Mucosa of rectum (tissue), 2 donors: Measurements from ENCODE around the gene CALCB.
A peak's percentile ranks its signal among the peaks of the same experiment; 100 is the strongest.

ENCODE experiments used
- H3K27ac ChIP-seq, 2 donors: one replicate each; pipeline ENCODE4 v1.7.0; 2013; ENCODE audit warnings: inconsistent platforms in 2 of 2, low read depth in 2 of 2, low read length in 2 of 2
- H3K27me3 ChIP-seq, 2 donors: one replicate each; pipeline ENCODE4 v1.7.0; 2013; ENCODE audit warnings: low read length in 2 of 2; ENCODE audit not compliant: control insufficient read depth in 2 of 2, insufficient read depth in 2 of 2
- H3K36me3 ChIP-seq, 2 donors: one replicate each; pipeline ENCODE4 v1.7.0; 2013; ENCODE audit warnings: low read length in 2 of 2; ENCODE audit not compliant: control insufficient read depth in 2 of 2, insufficient read depth in 2 of 2
- H3K4me1 ChIP-seq, 2 donors: one replicate each; pipeline ENCODE4 v1.7.0; 2013; ENCODE audit warnings: low read length in 2 of 2, mild to moderate bottlenecking in 1 of 2; ENCODE audit not compliant: control insufficient read depth in 2 of 2, insufficient read depth in 2 of 2
- H3K4me3 ChIP-seq, 2 donors: one replicate each; pipeline ENCODE4 v1.7.0; 2013; ENCODE audit warnings: low read length in 2 of 2
- H3K9ac ChIP-seq, 2 donors: one replicate each; pipeline ENCODE4 v1.7.0; 2013; ENCODE audit warnings: low read length in 2 of 2, low read depth in 1 of 2, mild to moderate bottlenecking in 1 of 2
- H3K9me3 ChIP-seq, 2 donors: one replicate each; pipeline ENCODE4 v1.7.0; 2013; ENCODE audit warnings: low read length in 2 of 2; ENCODE audit not compliant: control insufficient read depth in 2 of 2
- donor health status: healthy.
- donor health status: Normal muscosa, but diverticular disease.

Gene CALCB

GRCh38 chr11:15104166-15104565, 30.8 kb downstream of the CALCB start:
- H3K36me3 ChIP-seq, result no peaks in the 10 kb centered on the region
- H3K4me3 ChIP-seq, result no peak overlapping the region

GRCh38 chr11:15106201-15106965, 33.0 kb downstream of the CALCB start:
- no peak overlapping the region for H3K27ac ChIP-seq
- no peaks in the 10 kb centered on the region for H3K9me3 ChIP-seq
- peaks cover 0 to 2% of the 10 kb centered on the region in 2 donors for H3K27me3 ChIP-seq
- H3K36me3 ChIP-seq, result no peaks in the 10 kb centered on the region
- no peak overlapping the region for H3K4me3 ChIP-seq
- no peaks in the 10 kb centered on the region for H3K4me1 ChIP-seq
- H3K9ac ChIP-seq, result no peak overlapping the region

More at GRCh38 chr11:15104166-15104565, 30.8 kb downstream of the CALCB start:
- Histone ChIP-seq H3K9me3 (no peaks in the 10 kb centered on the region), H3K4me1 (no peaks in the 10 kb centered on the region), H3K27ac (no peak overlapping the region), H3K27me3 (peaks cover 0 to 5% of the 10 kb centered on the region in 2 donors), H3K9ac (no peak overlapping the region)

- no peak overlapping the region for H3K9ac ChIP-seq
- H3K4me3 ChIP-seq, result no peak overlapping the region
- H3K27me3 ChIP-seq, result no peaks in the 10 kb centered on the region
- no peaks in the 10 kb centered on the region for H3K9me3 ChIP-seq
- no peaks in the 10 kb centered on the region for H3K36me3 ChIP-seq
- H3K4me1 ChIP-seq, result no peaks in the 10 kb centered on the region
- no peak overlapping the region for H3K27ac ChIP-seq
Measured at GRCh38 chr11:15107730-15108515, 34.5 kb downstream of the CALCB start.

GRCh38 chr11:15108592-15109130, 35.3 kb downstream of the CALCB start:
- Histone ChIP-seq H3K4me3 (no peak overlapping the region), H3K27me3 (peaks cover 0 to 3% of the 10 kb centered on the region in 2 donors), H3K9ac (no peak overlapping the region), H3K9me3 (no peaks in the 10 kb centered on the region), H3K27ac (no peak overlapping the region), H3K4me1 (no peaks in the 10 kb centered on the region), H3K36me3 (no peaks in the 10 kb centered on the region)

GRCh38 chr11:15109602-15110001, 36.2 kb downstream of the CALCB start:
- H3K27me3 ChIP-seq, result peaks cover 2 to 6% of the 10 kb centered on the region in 2 donors

GRCh38 chr11:15111215-15111614, 37.8 kb downstream of the CALCB start:
- Histone ChIP-seq H3K4me1 (no peaks in the 10 kb centered on the region), H3K9ac (no peak overlapping the region), H3K27me3 (peaks cover 10 to 12% of the 10 kb centered on the region in 2 donors), H3K27ac (no peak overlapping the region), H3K36me3 (no peaks in the 10 kb centered on the region), H3K9me3 (no peaks in the 10 kb centered on the region), H3K4me3 (no peak overlapping the region)

More at GRCh38 chr11:15109602-15110001, 36.2 kb downstream of the CALCB start:
- H3K36me3 ChIP-seq, result no peaks in the 10 kb centered on the region
- H3K9me3 ChIP-seq, result no peaks in the 10 kb centered on the region
- no peak overlapping the region for H3K27ac ChIP-seq
- no peaks in the 10 kb centered on the region for H3K4me1 ChIP-seq
- H3K9ac ChIP-seq, result no peak overlapping the region
- H3K4me3 ChIP-seq, result no peak overlapping the region

- Histone ChIP-seq H3K4me3 (no peak overlapping the region), H3K4me1 (no peaks in the 10 kb centered on the region), H3K27ac (peak overlapping the region in 1 of 2 donors; percentile 29), H3K36me3 (no peaks in the 10 kb centered on the region), H3K27me3 (peaks cover 10 to 15% of the 10 kb centered on the region in 2 donors), H3K9me3 (no peaks in the 10 kb centered on the region), H3K9ac (no peak overlapping the region)
Measured at GRCh38 chr11:15112131-15112541, 38.7 kb downstream of the CALCB start.

- H3K27me3 ChIP-seq, result peaks cover 10 to 15% of the 10 kb centered on the region in 2 donors
- no peaks in the 10 kb centered on the region for H3K9me3 ChIP-seq
- H3K4me1 ChIP-seq, result no peaks in the 10 kb centered on the region
- H3K36me3 ChIP-seq, result no peaks in the 10 kb centered on the region
- H3K27ac ChIP-seq, result no peak overlapping the region
- no peak overlapping the region for H3K9ac ChIP-seq
- H3K4me3 ChIP-seq, result no peak overlapping the region
Measured at GRCh38 chr11:15113381-15113780, 40.0 kb downstream of the CALCB start.

GRCh38 chr11:15114501-15115475, 41.4 kb downstream of the CALCB start, which contains the start of gene INSC:
INSC (plus strand) TSS chr11:15114923; CDS start chr11:15149175, 34,252 bp downstream.
- H3K27ac ChIP-seq, result peak within 1 kb of the TSS in 1 of 2 donors; percentile 32
- H3K4me3 ChIP-seq, result peak within 1 kb of the TSS; percentile 13 to 65
- no peaks in the 10 kb centered on the region for H3K4me1 ChIP-seq
- H3K9me3 ChIP-seq, result no peaks in the 10 kb centered on the region
- H3K27me3 ChIP-seq, result peaks cover 10 to 15% of the 10 kb centered on the region in 2 donors
- no peaks in the 10 kb centered on the region for H3K36me3 ChIP-seq
- peak within 1 kb of the TSS in 1 of 2 donors; percentile 32 for H3K9ac ChIP-seq
